Measurements from ENCODE around the gene ZIC5.

The ZIC5 gene

GRCh38 chr13:99975626-99976025, 4.1 kb upstream of the ZIC5 start:
- DNase-seq (ENCODE audit: low read depth in 3 of 3), result no peak

GRCh38 chr13:99974939-99975561, 3.5 kb upstream of the ZIC5 start:
- DNase-seq (ENCODE audit: low read depth in 3 of 3), result no peak

- DNase-seq (ENCODE audit: low read depth in 3 of 3), result no peak
These were observed 2.9 kb upstream of the ZIC5 start for GRCh38 chr13:99974296-99974938.

- DNase-seq (ENCODE audit: low read depth in 3 of 3), result no peak
These were observed 2.2 kb upstream of the ZIC5 start for GRCh38 chr13:99973808-99974185.

- DNase-seq (ENCODE audit: low read depth in 3 of 3), result no peak
These were observed 1.7 kb upstream of the ZIC5 start for GRCh38 chr13:99973163-99973807.

- DNase-seq (ENCODE audit: low read depth in 3 of 3), result no peak
These were observed 694 bp upstream of the ZIC5 start for GRCh38 chr13:99972190-99972731.

GRCh38 chr13:99970651-99971575, 654 bp downstream of the ZIC5 start:
- DNase-seq (ENCODE audit: low read depth in 3 of 3), result no peak

GRCh38 chr13:99969919-99970650, 1.5 kb downstream of the ZIC5 start:
- peak in 1 of 3 experiments; percentile 26 for DNase-seq (ENCODE audit: low read depth in 3 of 3)

GRCh38 chr13:99969453-99969918, 2.1 kb downstream of the ZIC5 start:
- no peak for DNase-seq (ENCODE audit: low read depth in 3 of 3)

GRCh38 chr13:99968521-99969452, 2.8 kb downstream of the ZIC5 start:
- DNase-seq (ENCODE audit: low read depth in 3 of 3), result no peak

- DNase-seq (ENCODE audit: low read depth in 3 of 3), result no peak
These were observed 3.6 kb downstream of the ZIC5 start for GRCh38 chr13:99967869-99968520.

- DNase-seq (ENCODE audit: low read depth in 3 of 3), result no peak
These were observed 4.1 kb downstream of the ZIC5 start for GRCh38 chr13:99967498-99967868.

- no peak for DNase-seq (ENCODE audit: low read depth in 3 of 3)
These were observed 5.3 kb downstream of the ZIC5 start for GRCh38 chr13:99966064-99966805.

- no peak for DNase-seq (ENCODE audit: low read depth in 3 of 3)
These were observed 6.1 kb downstream of the ZIC5 start for GRCh38 chr13:99965329-99966000.

GRCh38 chr13:99963816-99964339, 7.7 kb downstream of the ZIC5 start:
- no peak for DNase-seq (ENCODE audit: low read depth in 3 of 3)

- DNase-seq (ENCODE audit: low read depth in 3 of 3), result no peak
These were observed 9.3 kb downstream of the ZIC5 start for GRCh38 chr13:99962242-99962641.

- no peak for DNase-seq (ENCODE audit: low read depth in 3 of 3)
These were observed 9.9 kb downstream of the ZIC5 start for GRCh38 chr13:99961636-99962035.

Measured in stimulated activated CD4-positive, alpha-beta T cell treated with anti-CD3 and anti-CD28 coated beads, TNF-alpha, amount 100 ng/mL, for 24 hours (primary cell).